GM12801 (cell line): ENCODE results near the gene OCIAD2.

Experiments used
- TF ChIP-seq, protein P1 (sequence below): IDR thresholded peaks from one replicate; pipeline ENCODE4 v1.5.1; 2011; ENCODE audit warnings: control low read depth; ENCODE audit not compliant: insufficient read length; ENCODE audit errors: extremely low read depth

Gene OCIAD2

DNA sequence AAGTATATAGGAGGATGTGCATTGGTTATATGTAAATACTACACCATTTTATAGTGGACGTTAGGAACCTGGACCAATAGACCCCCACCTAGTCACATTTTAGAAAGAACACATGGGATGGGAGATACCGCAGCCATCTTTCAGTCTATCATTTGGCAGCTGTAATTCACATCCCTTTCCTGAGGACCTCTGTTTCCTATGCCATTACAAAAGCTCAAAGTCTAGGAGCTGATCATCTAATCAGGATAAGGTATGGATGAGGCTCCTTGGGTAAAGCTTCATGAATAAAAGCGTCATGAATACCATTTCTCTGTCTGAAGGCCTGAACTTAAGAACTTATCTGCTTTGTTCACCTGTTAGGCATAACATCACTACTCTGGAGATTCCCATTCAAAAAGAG is 44.5 kb downstream of the OCIAD2 start:
- TF ChIP-seq, protein P1, sequence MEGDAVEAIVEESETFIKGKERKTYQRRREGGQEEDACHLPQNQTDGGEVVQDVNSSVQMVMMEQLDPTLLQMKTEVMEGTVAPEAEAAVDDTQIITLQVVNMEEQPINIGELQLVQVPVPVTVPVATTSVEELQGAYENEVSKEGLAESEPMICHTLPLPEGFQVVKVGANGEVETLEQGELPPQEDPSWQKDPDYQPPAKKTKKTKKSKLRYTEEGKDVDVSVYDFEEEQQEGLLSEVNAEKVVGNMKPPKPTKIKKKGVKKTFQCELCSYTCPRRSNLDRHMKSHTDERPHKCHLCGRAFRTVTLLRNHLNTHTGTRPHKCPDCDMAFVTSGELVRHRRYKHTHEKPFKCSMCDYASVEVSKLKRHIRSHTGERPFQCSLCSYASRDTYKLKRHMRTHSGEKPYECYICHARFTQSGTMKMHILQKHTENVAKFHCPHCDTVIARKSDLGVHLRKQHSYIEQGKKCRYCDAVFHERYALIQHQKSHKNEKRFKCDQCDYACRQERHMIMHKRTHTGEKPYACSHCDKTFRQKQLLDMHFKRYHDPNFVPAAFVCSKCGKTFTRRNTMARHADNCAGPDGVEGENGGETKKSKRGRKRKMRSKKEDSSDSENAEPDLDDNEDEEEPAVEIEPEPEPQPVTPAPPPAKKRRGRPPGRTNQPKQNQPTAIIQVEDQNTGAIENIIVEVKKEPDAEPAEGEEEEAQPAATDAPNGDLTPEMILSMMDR, result no peak

DNA sequence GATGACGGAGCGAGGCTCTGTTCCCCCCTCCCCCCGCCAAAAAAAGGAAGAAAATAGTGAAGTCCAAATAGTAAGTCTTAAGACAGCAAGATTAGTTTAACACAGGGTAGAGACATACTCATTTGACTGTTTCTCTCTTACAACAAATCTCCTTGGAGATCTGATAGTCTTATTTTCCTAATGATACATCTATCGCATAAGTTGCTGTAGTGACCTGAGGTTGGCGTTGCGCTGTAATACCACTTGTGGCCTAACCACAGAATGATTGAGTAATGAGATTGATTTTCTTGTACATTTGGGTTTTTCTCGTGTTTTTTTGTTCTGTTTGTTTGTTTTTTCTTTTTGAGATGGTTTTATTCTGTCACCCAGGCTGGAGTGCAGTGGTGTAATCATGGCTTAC is 48.4 kb downstream of the OCIAD2 start:
- TF ChIP-seq, protein P1, result no peak

DNA sequence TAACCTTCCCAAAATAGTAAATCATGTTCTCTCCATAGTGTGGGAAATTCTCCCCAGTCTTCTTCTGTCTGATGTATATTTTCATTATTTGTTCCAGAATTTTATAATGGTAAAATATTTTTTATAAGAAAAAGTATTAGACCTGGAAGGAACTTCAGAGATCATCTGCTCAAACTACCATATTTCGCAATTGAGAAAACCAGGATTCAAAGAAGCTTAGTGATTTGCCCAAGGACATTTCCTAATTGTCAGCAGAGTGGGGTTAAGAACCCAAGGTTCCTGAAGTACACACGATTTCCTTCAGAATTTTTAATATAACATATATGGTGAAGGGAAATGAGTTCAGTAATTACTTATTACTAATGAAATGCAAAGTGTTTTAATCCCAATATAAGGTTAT is 51.6 kb downstream of the OCIAD2 start:
- TF ChIP-seq, protein P1, result no peak

DNA sequence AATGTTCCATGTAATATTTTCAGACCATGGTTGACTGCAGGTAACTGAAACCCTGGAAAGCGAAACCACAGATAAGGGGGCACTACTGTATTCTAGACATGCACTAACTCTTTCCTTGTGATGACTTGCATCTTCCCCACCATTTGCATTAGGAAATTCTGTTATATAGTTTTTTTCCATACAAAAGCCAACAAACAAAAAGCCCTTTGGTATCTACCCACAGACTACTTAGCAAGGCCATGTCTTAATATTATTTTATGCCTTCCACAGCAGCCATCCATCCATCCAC is 52.2 kb downstream of the OCIAD2 start:
- TF ChIP-seq, protein P1, result no peak

DNA sequence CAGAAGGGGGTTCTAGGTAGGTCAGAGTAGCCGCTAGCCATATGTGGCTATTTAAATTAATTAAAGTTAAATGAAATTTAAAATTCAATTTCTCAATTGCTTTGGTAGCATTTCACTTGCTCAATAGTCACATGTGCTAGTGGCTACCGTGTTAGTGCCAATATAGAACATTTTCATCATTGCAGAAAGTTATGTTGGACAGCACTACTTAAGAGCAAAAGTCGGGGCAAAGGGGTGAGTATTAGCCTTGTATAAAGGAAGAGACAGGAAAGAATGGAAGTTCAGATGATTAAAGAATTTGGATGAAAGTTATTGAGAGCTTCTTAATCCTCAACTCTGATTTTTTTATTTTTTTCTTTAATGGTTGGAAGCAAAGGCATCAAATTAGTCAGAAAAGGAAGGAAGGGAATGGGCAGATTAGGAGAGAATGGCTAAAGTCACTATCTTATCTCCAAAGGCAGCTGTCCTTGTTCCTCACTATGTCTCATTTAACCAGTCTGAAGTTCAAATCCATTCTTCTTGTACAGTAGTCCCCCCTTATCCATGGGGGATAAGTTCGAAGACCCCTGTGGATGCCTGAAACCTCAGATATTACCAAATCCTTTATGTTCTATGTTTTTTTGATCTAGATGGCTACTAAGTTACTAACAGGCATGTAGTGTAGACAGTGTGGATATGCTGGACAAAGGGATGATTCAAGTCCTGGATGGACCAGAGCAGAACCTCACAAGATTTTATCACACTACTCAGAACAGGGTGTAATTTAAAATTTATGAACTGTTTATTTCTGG is 52.8 kb downstream of the OCIAD2 start:
- TF ChIP-seq, protein P1, result no peak

DNA sequence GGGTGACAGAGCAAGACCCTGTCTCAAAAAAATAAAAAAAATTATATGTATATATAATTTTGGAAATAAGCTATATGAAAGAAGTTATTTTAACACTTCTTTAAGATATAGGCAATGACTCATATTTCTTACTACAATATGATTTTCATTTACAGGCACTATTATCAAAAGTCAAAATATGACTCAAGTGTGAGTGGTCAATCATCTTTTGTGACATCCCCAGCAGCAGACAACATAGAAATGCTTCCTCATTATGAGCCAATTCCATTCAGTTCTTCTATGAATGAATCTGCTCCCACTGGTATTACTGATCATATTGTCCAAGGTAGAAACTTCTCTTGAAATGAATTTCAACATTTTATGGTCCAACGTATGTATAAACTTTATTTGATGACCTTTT is 54.9 kb downstream of the OCIAD2 start:
- TF ChIP-seq, protein P1, result no peak

DNA sequence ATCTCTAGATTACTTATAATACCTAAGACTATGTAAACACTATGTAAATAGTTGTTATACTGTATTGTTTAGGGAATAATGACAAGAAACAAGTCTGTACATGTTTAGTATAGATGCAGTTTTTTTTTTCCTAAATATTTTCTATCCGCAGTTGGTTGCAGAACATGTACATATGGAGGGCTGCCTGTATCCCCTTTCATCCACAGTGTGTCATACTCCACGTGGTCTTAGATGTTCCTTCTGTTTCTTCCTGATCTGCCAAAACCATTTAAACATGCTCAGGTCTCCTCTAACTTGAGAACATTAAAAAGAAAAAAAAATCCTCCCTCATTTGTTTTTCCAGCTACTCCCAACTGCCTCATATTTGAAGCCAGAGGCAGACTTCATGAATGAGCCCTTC is 61.7 kb downstream of the OCIAD2 start:
- TF ChIP-seq, protein P1, result no peak
